IMR-90 (cell line): ENCODE results near the gene BANF1. TPM values are rescaled to one million over a fixed set of nuclear protein-coding genes. Genes with fewer than 3 reads are reported as not detected.
A peak's percentile ranks its signal among the peaks of the same experiment; 100 is the strongest.

Experiments used
- ATAC-seq: fragments of 200-7000 bp; cut with Tn5 transposase; 2 replicates; pipeline ENCODE4 v1.9.1; 2020; ENCODE audit warnings: low read depth, mild to moderate bottlenecking, moderate library complexity
- BruUV-seq: library from RNA; stranded (reverse); fragments of 400-500 nt; replicated peaks from 2 replicates; lab custom pipeline; 2021; lab: Mats Ljungman, UMichigan
- CTCF ChIA-PET: fragments of 300-600 bp; formaldehyde crosslinking; extraction: SDS; loops from one replicate; lab custom pipeline; 2021; ENCODE audit warnings: antibody characterized with exemption; lab: Yijun Ruan, JAX
- POLR2A ChIA-PET: fragments of 300-600 bp; sonication (Branson Sonifier 250); formaldehyde crosslinking; loops from one replicate; lab custom pipeline; 2022; ENCODE audit warnings: antibody characterized with exemption; ENCODE audit not compliant: unreplicated experiment; lab: Charles Lee
- DNase-seq: peaks from one replicate; pipeline ENCODE4 v3.0.0; 2013
- H2AFZ ChIP-seq: replicated peaks from 2 replicates; pipeline ENCODE3; 2013; ENCODE audit warnings: low read length, mild to moderate bottlenecking; ENCODE audit not compliant: poor library complexity
- H2AK5ac ChIP-seq: 2 replicates; pipeline ENCODE4 v1.6.1; 2013; ENCODE audit warnings: low read depth, low read length, inconsistent platforms
- H2AK9ac ChIP-seq: replicated peaks from 2 replicates; pipeline ENCODE3; 2013; ENCODE audit warnings: mild to moderate bottlenecking, low read depth, low read length, moderate library complexity; ENCODE audit not compliant: poor library complexity
- H2BK120ac ChIP-seq: 2 replicates; pipeline ENCODE4 v1.6.1; 2013; ENCODE audit warnings: low read depth, low read length, inconsistent platforms
- H2BK15ac ChIP-seq: 3 replicates; pipeline ENCODE4 v1.6.1; 2013; ENCODE audit warnings: low read depth, low read length, inconsistent platforms
- H2BK20ac ChIP-seq: 2 replicates; pipeline ENCODE4 v1.6.1; 2013; ENCODE audit warnings: low read depth, mild to moderate bottlenecking, inconsistent platforms, low read length, moderate library complexity
- H2BK5ac ChIP-seq: 2 replicates; pipeline ENCODE4 v1.6.1; 2013; ENCODE audit warnings: mild to moderate bottlenecking, low read depth, low read length, inconsistent platforms; ENCODE audit not compliant: poor library complexity, severe bottlenecking
- H3K14ac ChIP-seq: replicated peaks from 2 replicates; pipeline ENCODE4 v1.6.1; 2013; ENCODE audit warnings: low read depth, low read length, inconsistent platforms
- H3K18ac ChIP-seq: 2 replicates; pipeline ENCODE4 v1.6.1; 2013; ENCODE audit warnings: low read depth, low read length, control low read depth
- H3K23ac ChIP-seq: 2 replicates; pipeline ENCODE4 v1.6.1; 2013; ENCODE audit warnings: low read depth, low read length, inconsistent platforms
- H3K27ac ChIP-seq: 2 replicates; pipeline ENCODE4 v1.5.1; 2013; ENCODE audit warnings: mild to moderate bottlenecking, control low read depth, low read length; ENCODE audit not compliant: insufficient read depth
- H3K27me3 ChIP-seq: 2 replicates; pipeline ENCODE4 v1.6.1; 2013; ENCODE audit warnings: low read length; ENCODE audit not compliant: control insufficient read depth, insufficient read depth
- H3K36me3 ChIP-seq: 2 replicates; pipeline ENCODE4 v1.6.1; 2013; ENCODE audit warnings: low read length, mixed read lengths; ENCODE audit not compliant: control insufficient read depth, insufficient read depth
- H3K4ac ChIP-seq: 2 replicates; pipeline ENCODE4 v1.6.1; 2013; ENCODE audit warnings: low read depth, low read length, inconsistent platforms
- H3K4me1 ChIP-seq: 2 replicates; pipeline ENCODE4 v1.6.1; 2013; ENCODE audit warnings: low read length, mixed read lengths; ENCODE audit not compliant: control insufficient read depth, insufficient read depth
- H3K4me2 ChIP-seq: 2 replicates; pipeline ENCODE4 v1.6.1; 2013; ENCODE audit warnings: low read depth, mild to moderate bottlenecking, control low read depth, low read length, moderate library complexity
- H3K4me3 ChIP-seq: 2 replicates; pipeline ENCODE4 v1.5.1; 2013; ENCODE audit warnings: low read depth, mild to moderate bottlenecking, control low read depth, low read length, moderate library complexity; ENCODE audit not compliant: insufficient read depth
- H3K56ac ChIP-seq: 2 replicates; pipeline ENCODE4 v1.6.1; 2013; ENCODE audit warnings: low read length, inconsistent platforms; ENCODE audit not compliant: insufficient read depth; ENCODE audit errors: extremely low read depth
- H3K79me1 ChIP-seq, 2 experiments: 2 replicates each; pipeline ENCODE4 v1.6.1; 2013; ENCODE audit warnings: low read length in 2 of 2, inconsistent platforms in 1 of 2, low read depth in 1 of 2
- H3K9ac ChIP-seq: 2 replicates; pipeline ENCODE4 v1.6.1; 2013; ENCODE audit warnings: low read depth, low read length, control low read depth
- H3K9me1 ChIP-seq: 2 replicates; pipeline ENCODE4 v1.6.1; 2013; ENCODE audit warnings: low read length, inconsistent platforms; ENCODE audit not compliant: insufficient read depth
- H3K9me3 ChIP-seq: 2 replicates; pipeline ENCODE4 v1.6.1; 2013; ENCODE audit warnings: low read length; ENCODE audit not compliant: control insufficient read depth, insufficient read depth
- H4K20me1 ChIP-seq: 2 replicates; pipeline ENCODE4 v1.6.1; 2013; ENCODE audit warnings: low read length, inconsistent platforms; ENCODE audit not compliant: insufficient read depth
- H4K5ac ChIP-seq: 2 replicates; pipeline ENCODE4 v1.6.1; 2013; ENCODE audit warnings: mild to moderate bottlenecking, low read depth, low read length, control low read depth
- H4K8ac ChIP-seq, 2 experiments: 2 replicates each; pipeline ENCODE4 v1.6.1; 2013; ENCODE audit warnings: low read depth in 2 of 2, low read length in 2 of 2, control low read depth in 1 of 2, inconsistent platforms in 1 of 2
- H4K91ac ChIP-seq: 2 replicates; pipeline ENCODE4 v1.6.1; 2013; ENCODE audit warnings: low read depth, low read length, inconsistent platforms; ENCODE audit not compliant: insufficient read depth
- MAZ ChIP-seq: IDR thresholded peaks from 2 replicates; pipeline ENCODE4 v1.6.1; 2012; ENCODE audit warnings: low read depth, mild to moderate bottlenecking, low read length, improper control_type of control experiment, moderate library complexity, borderline replicate concordance
- RAD21 ChIP-seq: IDR thresholded peaks from 2 replicates; pipeline ENCODE4 v1.6.1; 2012; ENCODE audit warnings: low read length, improper control_type of control experiment
- RCOR1 ChIP-seq: IDR thresholded peaks from 2 replicates; pipeline ENCODE4 v1.6.1; 2012; ENCODE audit warnings: mild to moderate bottlenecking, low read length, improper control_type of control experiment; ENCODE audit not compliant: insufficient replicate concordance
- SMC3 ChIP-seq: fragments of 150-350 bp; IDR thresholded peaks from 2 replicates; pipeline ENCODE4 v1.6.1; 2016; ENCODE audit warnings: low read depth, mild to moderate bottlenecking, antibody characterized with exemption, low read length, moderate library complexity
- USF2 ChIP-seq: fragments of 150-350 bp; IDR thresholded peaks from 2 replicates; pipeline ENCODE4 v1.6.1; 2017; ENCODE audit warnings: mild to moderate bottlenecking, antibody characterized with exemption, low read length, low read depth
- WGBS, 2 experiments: methylation state at CpG; one replicate each; pipeline versions ENCODE4 v1.1.5 to v1.1.7; 2013; ENCODE audit warnings: missing lambda C conversion rate in 2 of 2; ENCODE audit not compliant: insufficient read length in 1 of 2; ENCODE audit errors: extremely low coverage in 2 of 2; 5-methylcytosine and 5-hydroxymethylcytosine counted together
- dilution Hi-C: fragments of 300-500 bp; cut with HindIII; formaldehyde crosslinking; loops from one replicate; pipeline ENCODE4 v1.14.3; 2018; ENCODE audit warnings: low sequenced_read_pairs; ENCODE audit not compliant: unreplicated experiment
- in situ Hi-C: fragments of 300-500 bp; cut with MboI; formaldehyde crosslinking; loops from 3 replicates; pipeline ENCODE4 v1.14.3; 2019; ENCODE audit warnings: low sequenced_read_pairs, inconsistent platforms, mixed read lengths
- intact Hi-C: fragments of 100-400 bp; cut with micrococcal nuclease; formaldehyde crosslinking; loops from 2 replicates; pipeline ENCODE4 v1.10.0; 2022
- polyA plus RNA-seq, 3 experiments: library from polyadenylated mRNA; depleted of rRNA; stranded (reverse); fragments of >200 nt; gene quantifications; 2 replicates each; pipeline ENCODE4 v1.2.3, GENCODE V29; 2012; ENCODE audit warnings: low replicate concordance in 1 of 3
- total RNA-seq: library from RNA; depleted of rRNA; stranded (reverse); fragments of >200 nt; gene quantifications from 2 replicates; pipeline ENCODE4 v1.2.3, GENCODE V29; 2012
- TF ChIP-seq, protein P1 (sequence below): conservative IDR thresholded peaks from 2 replicates; pipeline ENCODE4 v1.5.1; 2012; ENCODE audit warnings: mild to moderate bottlenecking, low read depth, low read length, improper control_type of control experiment

BANF1 gene
- total and polyA plus RNA-seq, 2 of the 4 experiments (the other 2 are of a cell fraction): 36.6 to 242 TPM

GRCh38 chr11:66045177-66045639 is 42.9 kb downstream of the BANF1 start:
- WGBS, 2 experiments: 0% methylated on average over 3 of the region's 11 CpGs; no CpG with 5 or more reads in 1 of the 2 experiments
- dilution Hi-C loops: no loop called here

More at GRCh38 chr11:66045177-66045639, 42.9 kb downstream of the BANF1 start:
- no peak overlapping the region for H3K23ac ChIP-seq
- TF ChIP-seq SMC3: peak; percentile 68
- TF ChIP-seq RAD21: peak; percentile 58
- peak; percentile 88; the same call in 1 of the 2 replicates for TF ChIP-seq MAZ
- peak; percentile 80 for TF ChIP-seq RCOR1
- no peak for TF ChIP-seq USF2
- TF ChIP-seq, protein P1, sequence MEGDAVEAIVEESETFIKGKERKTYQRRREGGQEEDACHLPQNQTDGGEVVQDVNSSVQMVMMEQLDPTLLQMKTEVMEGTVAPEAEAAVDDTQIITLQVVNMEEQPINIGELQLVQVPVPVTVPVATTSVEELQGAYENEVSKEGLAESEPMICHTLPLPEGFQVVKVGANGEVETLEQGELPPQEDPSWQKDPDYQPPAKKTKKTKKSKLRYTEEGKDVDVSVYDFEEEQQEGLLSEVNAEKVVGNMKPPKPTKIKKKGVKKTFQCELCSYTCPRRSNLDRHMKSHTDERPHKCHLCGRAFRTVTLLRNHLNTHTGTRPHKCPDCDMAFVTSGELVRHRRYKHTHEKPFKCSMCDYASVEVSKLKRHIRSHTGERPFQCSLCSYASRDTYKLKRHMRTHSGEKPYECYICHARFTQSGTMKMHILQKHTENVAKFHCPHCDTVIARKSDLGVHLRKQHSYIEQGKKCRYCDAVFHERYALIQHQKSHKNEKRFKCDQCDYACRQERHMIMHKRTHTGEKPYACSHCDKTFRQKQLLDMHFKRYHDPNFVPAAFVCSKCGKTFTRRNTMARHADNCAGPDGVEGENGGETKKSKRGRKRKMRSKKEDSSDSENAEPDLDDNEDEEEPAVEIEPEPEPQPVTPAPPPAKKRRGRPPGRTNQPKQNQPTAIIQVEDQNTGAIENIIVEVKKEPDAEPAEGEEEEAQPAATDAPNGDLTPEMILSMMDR: peak; percentile 88
- no peaks in the 10 kb centered on the region for H4K20me1 ChIP-seq
- H2BK15ac ChIP-seq: no peak overlapping the region
- H2AK9ac ChIP-seq: no peak overlapping the region
- H3K4ac ChIP-seq: no peak overlapping the region
- H3K79me1 ChIP-seq: no peaks in the 10 kb centered on the region
- H3K4me2 ChIP-seq: 0 out of 2 replicates have a peak overlapping the region, but pooled peaks have one; percentile 30
- no peak overlapping the region for H2BK20ac ChIP-seq
- no peaks in the 10 kb centered on the region; the same call in 1 of the 2 replicates for H3K9me3 ChIP-seq
- no peak overlapping the region for H3K4me3 ChIP-seq
- H3K18ac ChIP-seq: no peak overlapping the region
- BruUV-seq: no TSS peak
- in situ Hi-C loops (no loop called here), intact Hi-C loops (loop anchor here (2.0 kb wide), 1 partner anchor 42 kb away; the partner anchor contains the start of genes BANF1 and EIF1AD)
- H3K27ac ChIP-seq: no peak overlapping the region
- peaks cover 31% of the 10 kb centered on the region for H3K27me3 ChIP-seq
- H3K9me1 ChIP-seq: no peaks in the 10 kb centered on the region
- no peaks in the 10 kb centered on the region for H3K4me1 ChIP-seq
- H2AK5ac ChIP-seq: no peak overlapping the region
- no peak overlapping the region for H3K56ac ChIP-seq
- 0 out of 2 replicates have a peak overlapping the region, but pooled peaks have one; percentile 22 for H4K5ac ChIP-seq
- no peak overlapping the region for H4K91ac ChIP-seq
- no peak overlapping the region for H3K14ac ChIP-seq
- H2AFZ ChIP-seq: peak overlapping the region; percentile 18
- peak; percentile 96 for ATAC-seq
- no peak overlapping the region for H3K9ac ChIP-seq
- no peak overlapping the region for H2BK120ac ChIP-seq
- ChIA-PET POLR2A (interaction anchor here (0.6 kb wide), 1 partner anchor 202 kb away, joined by 3 read pairs; no protein-coding TSS in a partner anchor), CTCF (interaction anchor here (0.7 to 1.7 kb wide), 7 partner anchors 11 to 334 kb away, joined by 3 to 5 read pairs (median 4); partner anchors contain the start of genes BANF1 and EIF1AD)
- peak; percentile 70 for DNase-seq
- peak overlapping the region in 1 of 2 experiments; percentile 33; a peak in 1 of 4 replicates for H4K8ac ChIP-seq
- no peaks in the 10 kb centered on the region for H3K36me3 ChIP-seq
- no peak overlapping the region for H2BK5ac ChIP-seq
